IPS-11a (cell line): ENCODE results near the gene KIFC3.

Experiments
- H3K4me3 ChIP-seq: one replicate; pipeline ENCODE4 v1.5.1; 2013; ENCODE audit warnings: low read depth, low read length, control low read depth

Gene KIFC3

GRCh38 chr16:57769541-57770145 lies 32.6 kb downstream of the KIFC3 start:
- H3K4me3 ChIP-seq = no peak overlapping the region

GRCh38 chr16:57766714-57767348 lies 35.5 kb downstream of the KIFC3 start:
- H3K4me3 ChIP-seq = no peak overlapping the region

- H3K4me3 ChIP-seq = no peak overlapping the region
Observed at GRCh38 chr16:57765160-57765728, 37.0 kb downstream of the KIFC3 start.

DNA sequence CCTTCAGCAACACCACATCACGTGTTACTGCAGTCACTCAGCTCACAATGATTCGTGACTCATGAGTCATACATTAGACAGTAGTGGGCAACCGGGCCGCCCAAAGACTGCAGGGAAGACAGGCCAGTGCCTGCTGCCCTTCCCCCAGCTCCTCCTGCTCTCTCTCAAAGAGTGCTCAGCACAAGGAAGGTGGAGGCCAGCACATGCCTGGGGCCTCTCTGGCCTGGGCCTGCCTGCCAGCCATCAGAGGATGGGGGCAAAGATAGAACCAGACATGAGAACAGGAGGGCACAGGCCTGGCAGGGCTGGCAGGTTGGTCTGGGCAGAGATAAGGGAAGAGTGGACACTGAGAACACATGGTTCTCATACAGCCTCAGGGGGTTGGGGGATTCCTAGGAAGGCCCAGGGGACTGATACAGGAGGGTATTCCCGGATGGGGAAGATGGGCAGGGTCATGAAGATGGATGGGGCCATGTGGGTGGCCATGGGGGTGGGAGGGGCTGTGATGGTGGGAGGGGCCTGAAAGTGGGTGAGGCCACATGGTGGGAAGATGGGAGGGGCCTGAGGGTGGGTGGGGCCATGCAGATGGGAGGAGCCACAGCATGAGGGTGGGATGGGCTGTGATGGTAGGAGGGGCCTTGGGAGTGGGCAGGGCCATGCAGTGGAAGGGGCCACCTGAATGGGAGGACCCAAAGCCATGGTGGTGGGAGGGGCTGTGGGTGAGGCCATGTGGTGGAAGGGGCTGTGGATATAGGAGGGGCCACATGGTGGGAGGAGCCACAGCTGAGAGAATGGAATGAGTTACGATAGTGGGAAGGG lies 37.7 kb downstream of the KIFC3 start:
- H3K4me3 ChIP-seq = no peak overlapping the region

- H3K4me3 ChIP-seq = no peak overlapping the region
Observed at GRCh38 chr16:57764006-57764340, 38.3 kb downstream of the KIFC3 start.

- H3K4me3 ChIP-seq = no peak overlapping the region
Observed at GRCh38 chr16:57763285-57764005, 38.8 kb downstream of the KIFC3 start.

DNA sequence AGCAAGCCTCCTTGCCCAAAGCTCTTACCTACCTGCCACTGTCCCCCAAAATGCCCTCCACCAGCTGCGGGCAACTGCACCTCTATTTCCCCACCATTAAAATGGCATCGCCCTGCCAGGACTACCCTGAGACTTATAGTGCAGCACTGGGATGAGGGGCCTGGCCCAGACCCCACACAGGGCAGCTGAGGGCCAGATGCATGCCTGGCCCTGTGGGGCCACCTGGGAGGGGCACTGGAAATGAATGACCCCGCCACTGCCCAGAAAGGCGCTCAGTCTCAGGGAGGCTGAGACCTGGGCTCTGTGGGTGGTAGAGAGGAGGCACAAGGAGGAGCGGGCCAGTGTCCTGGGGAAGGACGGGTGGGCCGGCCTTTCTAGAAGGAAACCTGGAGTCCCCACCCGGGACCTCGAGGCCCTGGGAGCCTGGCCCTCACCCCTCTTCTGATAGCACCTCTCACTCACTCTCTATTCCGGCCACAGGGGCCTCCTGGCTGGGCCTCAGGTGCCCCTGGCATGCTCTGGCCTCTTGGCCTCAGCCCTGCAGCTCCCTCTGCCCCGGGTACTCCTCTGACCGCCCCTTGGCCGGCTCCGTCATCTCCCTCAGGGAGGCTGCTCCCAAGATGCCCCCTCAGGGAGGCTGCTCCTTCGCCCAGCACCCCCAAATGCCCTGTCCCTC lies 39.8 kb downstream of the KIFC3 start:
- H3K4me3 ChIP-seq = no peak overlapping the region

- no peak overlapping the region for H3K4me3 ChIP-seq
Observed at GRCh38 chr16:57761957-57762356, 40.3 kb downstream of the KIFC3 start.

GRCh38 chr16:57761301-57761700 lies 41.0 kb downstream of the KIFC3 start:
- no peak overlapping the region for H3K4me3 ChIP-seq

- no peak overlapping the region for H3K4me3 ChIP-seq
Observed at GRCh38 chr16:57760357-57761160, 41.7 kb downstream of the KIFC3 start.

- H3K4me3 ChIP-seq = no peak overlapping the region
Observed at GRCh38 chr16:57759541-57760356, 42.5 kb downstream of the KIFC3 start.

DNA sequence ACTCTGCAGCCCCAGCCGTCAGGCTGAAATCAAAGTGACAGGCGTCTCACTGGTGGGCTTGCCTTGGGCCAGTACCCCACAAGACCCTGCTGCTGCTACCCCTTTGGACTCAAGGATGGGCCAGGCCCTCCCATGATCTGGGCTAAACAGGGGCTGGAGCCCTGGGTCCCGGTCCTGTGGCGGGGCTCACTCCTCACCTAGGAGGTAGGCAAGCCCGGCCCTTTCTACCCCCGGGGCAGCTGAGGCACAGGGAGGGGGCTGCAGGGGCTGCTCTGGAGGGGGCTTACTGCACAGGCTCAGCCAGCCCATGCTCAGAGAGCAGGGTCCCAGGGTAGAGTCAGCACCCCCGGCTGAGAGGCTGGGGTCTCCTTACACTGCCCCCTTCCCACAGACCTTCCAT lies 43.2 kb downstream of the KIFC3 start:
- no peak overlapping the region for H3K4me3 ChIP-seq

GRCh38 chr16:57758331-57759117 lies 43.8 kb downstream of the KIFC3 start:
- no peak overlapping the region for H3K4me3 ChIP-seq

DNA sequence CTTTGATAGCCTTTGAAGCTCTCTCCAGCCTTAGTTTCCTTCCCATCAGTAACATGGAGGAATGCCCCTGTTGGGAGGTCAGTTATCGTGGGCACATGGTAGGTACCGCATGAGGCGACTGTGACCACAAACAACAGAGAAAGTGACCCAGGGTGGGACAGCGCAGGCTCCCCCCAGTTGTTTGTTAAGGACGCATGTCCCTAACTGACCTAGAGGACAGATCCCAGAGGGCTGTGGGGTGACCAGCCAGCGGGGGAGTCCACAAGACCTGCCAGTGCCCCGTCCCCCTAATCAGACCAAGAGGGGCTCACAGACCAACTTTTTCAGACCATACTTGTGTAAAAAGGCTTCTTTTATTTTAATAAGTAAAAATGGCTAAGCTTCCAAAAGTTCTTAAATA lies 44.4 kb downstream of the KIFC3 start:
- no peak overlapping the region for H3K4me3 ChIP-seq

DNA sequence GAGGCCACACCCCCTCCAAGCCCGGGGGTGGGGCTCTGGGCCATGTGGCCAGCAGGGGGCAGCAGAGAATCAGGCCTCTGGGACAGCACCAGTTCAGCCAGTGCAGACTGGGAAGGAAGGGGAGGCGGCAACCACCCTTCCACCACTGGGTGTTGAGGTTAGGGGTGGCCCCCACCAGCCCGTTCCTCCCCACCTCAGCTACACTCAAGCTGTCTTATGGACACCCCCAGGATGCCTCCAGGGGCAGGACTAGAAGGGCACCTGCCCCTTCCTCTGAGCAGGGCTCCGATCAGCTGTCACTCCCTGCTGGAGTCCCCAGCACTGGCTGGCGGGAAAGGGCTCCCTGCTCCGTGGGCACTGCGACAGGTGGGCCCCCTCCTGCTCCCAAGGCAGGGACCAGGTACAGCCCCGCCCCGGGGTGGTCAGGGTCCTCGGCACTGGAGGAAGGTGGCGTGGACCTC lies 44.9 kb downstream of the KIFC3 start:
- H3K4me3 ChIP-seq = no peak overlapping the region

GRCh38 chr16:57756424-57757325 lies 45.6 kb downstream of the KIFC3 start:
- H3K4me3 ChIP-seq = no peak overlapping the region
